DOHH2 (cell line): ENCODE measurements around the gene ALK.

ENCODE experiments used
- H3F3A ChIP-seq: fragments of 200-600 bp; sonication (generic), shearing (Covaris generic); 2 replicates; pipeline ENCODE4 v1.6.0; 2016; ENCODE audit warnings: antibody characterized with exemption, mild to moderate bottlenecking; ENCODE audit not compliant: control insufficient read depth, insufficient read depth
- H3K27ac ChIP-seq: fragments of 200-600 bp; sonication (generic); 2 replicates; pipeline ENCODE4 v1.5.1; 2014; ENCODE audit warnings: low read depth, mild to moderate bottlenecking, low read length, moderate library complexity
- H3K27me3 ChIP-seq: fragments of 200-600 bp; sonication (generic); 2 replicates; pipeline ENCODE4 v1.6.1; 2014; ENCODE audit warnings: mild to moderate bottlenecking, low read length, mixed read lengths; ENCODE audit not compliant: control insufficient read depth
- H3K36me3 ChIP-seq: fragments of 200-600 bp; sonication (generic); 2 replicates; pipeline ENCODE4 v1.6.1; 2014; ENCODE audit warnings: mild to moderate bottlenecking, low read length, moderate library complexity, mixed read lengths; ENCODE audit not compliant: control insufficient read depth
- H3K4me1 ChIP-seq: fragments of 200-600 bp; sonication (generic); 2 replicates; pipeline ENCODE4 v1.6.1; 2014; ENCODE audit warnings: mild to moderate bottlenecking, low read length, mixed read lengths; ENCODE audit not compliant: control insufficient read depth
- H3K4me2 ChIP-seq: fragments of 200-600 bp; sonication (generic); 2 replicates; pipeline ENCODE4 v1.6.0; 2014; ENCODE audit warnings: mild to moderate bottlenecking, low read length, moderate library complexity
- H3K4me3 ChIP-seq: fragments of 200-600 bp; sonication (generic); 2 replicates; pipeline ENCODE4 v1.5.1; 2014; ENCODE audit warnings: mild to moderate bottlenecking, low read length, mixed read lengths
- H3K79me2 ChIP-seq: fragments of 200-600 bp; sonication (generic); 2 replicates; pipeline ENCODE4 v1.6.1; 2014; ENCODE audit warnings: mild to moderate bottlenecking, low read length, mixed read lengths; ENCODE audit not compliant: control insufficient read depth
- H3K9me2 ChIP-seq: fragments of 200-600 bp; sonication (generic); replicated peaks from 2 replicates; pipeline ENCODE4 v1.6.1; 2014; ENCODE audit warnings: mild to moderate bottlenecking, low read length, mixed read lengths; ENCODE audit not compliant: control insufficient read depth
- H3K9me3 ChIP-seq: fragments of 200-600 bp; sonication (generic); 2 replicates; pipeline ENCODE4 v1.6.1; 2014; ENCODE audit warnings: antibody characterized with exemption, low read length, mixed read lengths; ENCODE audit not compliant: control insufficient read depth, insufficient read depth
- H4K20me1 ChIP-seq: fragments of 200-600 bp; sonication (generic); 2 replicates; pipeline ENCODE4 v1.6.0; 2014; ENCODE audit warnings: low read depth, mild to moderate bottlenecking, antibody characterized with exemption, low read length, moderate library complexity; ENCODE audit not compliant: control insufficient read depth, insufficient read depth
- EZH2phosphoT487 ChIP-seq: fragments of 200-600 bp; sonication (generic); IDR thresholded peaks from 2 replicates; pipeline ENCODE4 v1.6.1; 2017; ENCODE audit warnings: borderline replicate concordance, mild to moderate bottlenecking, antibody characterized with exemption, low read length, moderate library complexity, mixed read lengths
- TF ChIP-seq, protein P1 (sequence below): fragments of 200-600 bp; sonication (generic); IDR thresholded peaks from one replicate; pipeline ENCODE4 v1.5.1; 2014; ENCODE audit warnings: antibody characterized with exemption, mild to moderate bottlenecking, low read depth, low read length; ENCODE audit not compliant: poor library complexity, severe bottlenecking

ALK gene

GRCh38 chr2:29802986-29803385 is 118.4 kb downstream of the ALK start:
- H3K36me3 ChIP-seq: no peaks in the 10 kb centered on the region
- TF ChIP-seq EZH2phosphoT487: no peak
- TF ChIP-seq, protein P1, sequence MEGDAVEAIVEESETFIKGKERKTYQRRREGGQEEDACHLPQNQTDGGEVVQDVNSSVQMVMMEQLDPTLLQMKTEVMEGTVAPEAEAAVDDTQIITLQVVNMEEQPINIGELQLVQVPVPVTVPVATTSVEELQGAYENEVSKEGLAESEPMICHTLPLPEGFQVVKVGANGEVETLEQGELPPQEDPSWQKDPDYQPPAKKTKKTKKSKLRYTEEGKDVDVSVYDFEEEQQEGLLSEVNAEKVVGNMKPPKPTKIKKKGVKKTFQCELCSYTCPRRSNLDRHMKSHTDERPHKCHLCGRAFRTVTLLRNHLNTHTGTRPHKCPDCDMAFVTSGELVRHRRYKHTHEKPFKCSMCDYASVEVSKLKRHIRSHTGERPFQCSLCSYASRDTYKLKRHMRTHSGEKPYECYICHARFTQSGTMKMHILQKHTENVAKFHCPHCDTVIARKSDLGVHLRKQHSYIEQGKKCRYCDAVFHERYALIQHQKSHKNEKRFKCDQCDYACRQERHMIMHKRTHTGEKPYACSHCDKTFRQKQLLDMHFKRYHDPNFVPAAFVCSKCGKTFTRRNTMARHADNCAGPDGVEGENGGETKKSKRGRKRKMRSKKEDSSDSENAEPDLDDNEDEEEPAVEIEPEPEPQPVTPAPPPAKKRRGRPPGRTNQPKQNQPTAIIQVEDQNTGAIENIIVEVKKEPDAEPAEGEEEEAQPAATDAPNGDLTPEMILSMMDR: no peak
- H3K4me2 ChIP-seq: no peak overlapping the region
- H3K27me3 ChIP-seq: no peaks in the 10 kb centered on the region
- H3K9me3 ChIP-seq: no peaks in the 10 kb centered on the region
- no peaks in the 10 kb centered on the region for H3K9me2 ChIP-seq
- no peak overlapping the region for H3K4me3 ChIP-seq
- H3K79me2 ChIP-seq: no peaks in the 10 kb centered on the region
- H3K4me1 ChIP-seq: no peaks in the 10 kb centered on the region
- no peaks in the 10 kb centered on the region for H4K20me1 ChIP-seq
- no peak overlapping the region for H3K27ac ChIP-seq
- no peaks in the 10 kb centered on the region for H3F3A ChIP-seq

DNA sequence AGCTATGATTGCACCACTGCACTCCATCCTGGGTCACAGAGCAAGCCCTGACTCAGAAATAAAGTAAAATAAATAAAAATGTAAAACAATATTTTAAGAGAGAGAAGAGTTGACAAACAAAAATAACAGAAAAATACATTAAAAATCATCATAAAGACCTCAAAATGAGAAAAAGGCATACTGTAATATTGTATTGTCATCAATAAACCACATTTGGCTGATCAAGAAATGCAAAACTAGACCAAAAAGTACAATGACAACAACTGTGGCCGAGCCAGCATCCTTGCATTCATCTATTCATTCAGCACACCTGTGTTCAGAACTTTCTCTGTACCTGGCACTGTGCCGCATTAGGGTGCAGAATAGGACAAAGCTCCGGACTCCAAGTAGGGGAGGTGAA is 121.8 kb downstream of the ALK start:
- Histone ChIP-seq H3K4me2 (no peak overlapping the region), H3K9me2 (no peaks in the 10 kb centered on the region), H3K27me3 (no peaks in the 10 kb centered on the region)

DNA sequence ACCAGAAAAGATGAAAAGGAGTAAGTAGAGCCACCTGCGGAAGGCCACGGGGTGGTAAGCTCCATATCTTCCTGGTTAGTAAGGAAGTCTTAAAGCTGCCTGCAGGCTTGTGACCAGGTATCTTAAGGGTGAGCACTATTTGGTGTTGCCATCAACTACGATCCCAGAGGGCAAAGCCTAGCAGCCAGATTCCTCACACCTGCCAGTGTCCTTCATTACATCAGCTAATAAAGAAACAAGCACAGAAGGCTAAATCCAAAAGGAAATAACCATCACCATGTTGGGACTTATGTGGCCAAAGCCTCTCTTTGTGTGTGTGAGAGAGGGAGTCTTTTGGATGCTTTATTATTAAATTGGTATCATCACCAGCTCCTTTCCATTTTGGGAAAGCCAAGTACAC is 123.5 kb downstream of the ALK start:
- Histone ChIP-seq H3K79me2 (no peaks in the 10 kb centered on the region), H4K20me1 (no peaks in the 10 kb centered on the region), H3K36me3 (no peaks in the 10 kb centered on the region), H3K27me3 (no peaks in the 10 kb centered on the region), H3K9me3 (no peaks in the 10 kb centered on the region), H3K9me2 (no peaks in the 10 kb centered on the region), H3K4me2 (no peak overlapping the region), H3K4me1 (no peaks in the 10 kb centered on the region), H3K27ac (no peak overlapping the region), H3K4me3 (no peak overlapping the region), H3F3A (no peaks in the 10 kb centered on the region)
- TF ChIP-seq EZH2phosphoT487: no peak
- TF ChIP-seq, protein P1: no peak

More for the DNA sequence above, 121.8 kb downstream of the ALK start:
- H3F3A ChIP-seq: no peaks in the 10 kb centered on the region
- no peaks in the 10 kb centered on the region for H4K20me1 ChIP-seq
- no peaks in the 10 kb centered on the region for H3K4me1 ChIP-seq
- H3K36me3 ChIP-seq: no peaks in the 10 kb centered on the region
- H3K27ac ChIP-seq: no peak overlapping the region
- TF ChIP-seq, protein P1: no peak
- TF ChIP-seq EZH2phosphoT487: no peak
- H3K4me3 ChIP-seq: no peak overlapping the region
- no peaks in the 10 kb centered on the region for H3K9me3 ChIP-seq
- H3K79me2 ChIP-seq: no peaks in the 10 kb centered on the region

- no peak overlapping the region for H3K4me3 ChIP-seq
- TF ChIP-seq, protein P1: no peak
- TF ChIP-seq EZH2phosphoT487: no peak
- H3K27me3 ChIP-seq: no peaks in the 10 kb centered on the region
- no peak overlapping the region for H3K27ac ChIP-seq
- no peaks in the 10 kb centered on the region for H3K36me3 ChIP-seq
- H3K4me1 ChIP-seq: no peaks in the 10 kb centered on the region
- H3K9me3 ChIP-seq: no peaks in the 10 kb centered on the region
- no peaks in the 10 kb centered on the region for H4K20me1 ChIP-seq
- H3K4me2 ChIP-seq: no peak overlapping the region
- no peaks in the 10 kb centered on the region for H3K9me2 ChIP-seq
- no peaks in the 10 kb centered on the region for H3F3A ChIP-seq
- H3K79me2 ChIP-seq: no peaks in the 10 kb centered on the region
These were observed 124.9 kb downstream of the ALK start for GRCh38 chr2:29796446-29796845.
